ENCODE measurements around the gene UNC80.

Gene UNC80

DNA sequence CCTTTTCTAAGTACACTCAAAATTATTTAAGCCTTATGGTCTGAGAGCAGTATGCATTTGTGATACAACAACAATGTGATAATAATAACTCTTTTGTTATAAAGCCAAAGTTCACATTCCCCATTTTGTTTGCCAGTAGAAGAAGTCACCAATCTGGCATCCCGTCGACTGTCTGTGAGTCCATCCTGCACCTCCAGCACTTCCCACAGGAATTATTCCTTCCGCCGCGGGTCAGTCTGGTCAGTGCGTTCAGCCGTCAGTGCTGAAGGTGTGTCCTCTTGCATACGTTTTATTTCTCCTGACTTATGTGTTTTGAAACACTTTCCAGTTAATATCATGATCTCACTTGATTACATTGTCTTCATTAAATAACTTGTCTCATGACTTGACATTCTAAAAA lies 150.5 kb downstream of the UNC80 start:
- DNase-seq, result no peak

DNA sequence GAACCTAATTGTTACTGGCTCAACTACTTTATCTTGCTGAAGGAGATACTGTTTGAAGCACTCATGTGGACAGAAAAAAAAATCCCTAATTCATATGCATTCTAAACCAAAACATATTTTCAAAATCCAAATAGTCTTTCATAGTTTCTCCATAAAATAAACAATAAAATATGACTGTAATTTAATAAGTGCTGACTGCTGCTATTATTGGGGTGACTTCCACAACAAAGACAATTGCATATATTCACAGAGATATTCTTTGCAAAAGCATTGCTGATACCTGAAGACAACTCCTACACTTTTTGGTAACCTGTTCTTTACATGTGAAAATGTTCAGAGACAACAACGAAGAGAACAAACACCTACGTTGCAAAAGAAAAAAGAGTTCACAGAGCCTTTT lies 157.7 kb downstream of the UNC80 start:
- DNase-seq, result no peak

DNA sequence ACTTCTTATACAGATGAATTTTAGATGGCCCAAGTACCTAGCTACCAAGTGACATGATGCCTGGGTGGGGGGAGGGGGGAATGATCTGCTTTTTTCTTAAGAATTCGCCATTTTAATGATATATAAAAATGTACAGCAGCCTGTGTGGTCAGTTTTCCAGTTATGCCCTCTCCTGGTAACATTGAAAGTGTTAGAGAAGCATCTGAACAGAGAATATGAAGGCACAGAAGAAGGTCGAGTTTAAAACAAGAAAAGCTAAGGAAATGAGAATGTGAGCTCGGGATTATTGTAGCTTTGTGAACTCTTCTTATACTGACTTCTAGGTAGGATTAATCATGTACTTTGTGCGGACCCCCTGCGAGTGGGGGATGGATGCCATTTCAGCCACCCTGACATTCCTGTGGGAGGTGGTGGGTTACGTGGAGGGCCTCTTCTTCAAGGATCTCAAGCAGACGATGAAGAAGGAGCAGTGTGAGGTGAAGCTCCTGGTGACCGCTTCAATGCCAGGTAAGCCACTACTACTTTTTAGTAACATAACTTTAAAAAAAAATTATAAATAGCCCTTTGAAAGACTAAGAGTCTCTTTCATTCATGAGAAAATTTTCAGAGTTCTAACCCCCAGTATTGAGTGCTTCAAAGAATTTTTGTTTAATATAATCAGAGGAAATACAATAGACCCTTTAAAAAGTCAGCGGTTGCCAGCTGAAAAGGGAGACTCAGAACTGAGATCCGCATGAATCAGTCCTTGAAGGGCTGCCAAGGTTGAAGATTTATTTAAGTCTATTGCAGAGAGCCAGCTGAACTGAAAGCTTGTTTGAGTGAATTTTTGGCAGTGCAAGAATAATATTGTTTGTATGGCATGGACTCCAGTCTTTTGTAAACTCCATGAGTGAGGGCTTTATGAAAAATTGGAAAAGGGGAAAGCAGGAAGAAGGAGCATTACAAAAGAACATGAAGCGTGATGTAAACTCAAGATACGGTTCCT lies 162.2 kb downstream of the UNC80 start:
- no peak for DNase-seq

DNA sequence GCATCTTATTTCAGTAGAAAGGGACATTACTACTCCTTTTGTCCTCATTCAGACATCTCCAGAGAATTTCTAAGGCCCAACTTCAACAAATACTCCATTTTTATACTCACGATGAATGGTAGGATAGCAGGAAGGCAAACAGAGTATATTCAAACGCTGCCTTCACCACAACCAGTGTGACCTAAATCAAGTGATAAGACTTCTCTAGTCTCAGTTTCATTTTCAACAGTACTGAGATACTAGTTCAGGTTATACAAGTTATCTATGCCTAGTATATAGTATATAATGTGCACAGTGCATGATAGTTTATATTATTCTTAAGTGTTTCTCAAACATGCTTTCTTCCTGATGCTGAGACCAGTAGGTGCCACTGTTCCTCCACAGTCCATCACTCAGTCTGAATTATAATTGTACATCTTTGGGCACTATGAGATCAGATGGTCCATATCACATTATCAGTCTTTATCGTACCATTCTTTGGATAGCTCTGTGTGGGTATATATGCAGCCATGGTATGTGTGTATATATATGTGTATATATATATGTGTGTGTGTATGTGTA lies 164.6 kb downstream of the UNC80 start:
- no peak for DNase-seq

DNA sequence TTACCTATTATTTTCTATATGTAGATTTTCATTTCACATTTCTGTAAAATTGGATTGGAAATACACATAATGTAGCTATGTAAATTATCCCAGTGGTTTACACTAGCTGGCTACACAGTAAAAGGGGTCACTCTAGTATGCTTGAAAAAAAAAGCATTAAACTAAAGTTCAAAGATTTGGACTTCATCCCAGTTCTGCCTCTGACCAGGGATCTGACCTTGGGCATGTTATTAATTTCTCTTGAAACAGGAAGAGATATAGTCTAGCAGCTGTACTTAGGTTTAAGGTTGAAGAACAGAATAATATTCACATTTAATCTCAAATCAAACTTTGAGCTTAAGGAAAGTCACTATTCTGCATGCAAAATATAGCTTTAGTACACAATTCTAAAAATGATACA lies 166.3 kb downstream of the UNC80 start:
- no peak for DNase-seq

DNA sequence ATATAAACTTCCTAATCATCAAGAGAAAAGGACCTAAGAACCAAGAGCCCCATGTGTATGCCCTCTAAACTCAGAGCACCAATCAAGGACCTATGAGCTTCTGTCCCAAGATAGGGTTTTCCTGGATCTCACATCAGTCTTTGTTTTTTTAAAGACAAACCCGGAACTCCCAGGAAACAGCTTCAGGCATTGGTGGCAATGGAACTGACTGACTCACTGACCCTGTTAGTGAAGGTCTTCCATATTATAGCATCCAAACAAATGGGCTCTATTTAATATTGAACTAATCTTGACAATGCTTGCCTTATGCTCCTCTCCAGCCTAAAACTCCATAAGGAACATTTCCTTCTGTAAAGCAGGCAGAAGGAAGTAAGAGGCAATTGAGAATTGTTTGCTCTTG lies 167.3 kb downstream of the UNC80 start:
- no peak for DNase-seq

DNA sequence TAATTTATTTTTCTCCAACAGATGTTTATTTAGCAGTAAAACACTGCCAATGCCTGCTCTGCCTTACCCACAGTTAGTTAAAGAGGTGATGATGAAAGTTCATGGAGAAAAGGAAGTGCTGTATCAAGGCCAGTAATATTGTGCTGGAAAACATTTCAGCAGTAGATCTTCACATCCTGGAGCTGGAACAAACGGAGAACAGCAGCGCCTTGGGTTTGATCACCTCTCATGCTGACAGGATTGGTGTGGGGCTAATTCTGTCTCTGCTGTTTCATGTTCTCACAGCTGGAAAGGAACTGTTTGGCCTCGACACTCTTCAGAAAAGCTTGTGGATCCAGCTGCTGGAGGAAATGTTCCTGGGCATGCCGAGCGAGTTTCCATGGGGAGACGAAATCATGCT lies 169.3 kb downstream of the UNC80 start:
- no peak for DNase-seq

DNA sequence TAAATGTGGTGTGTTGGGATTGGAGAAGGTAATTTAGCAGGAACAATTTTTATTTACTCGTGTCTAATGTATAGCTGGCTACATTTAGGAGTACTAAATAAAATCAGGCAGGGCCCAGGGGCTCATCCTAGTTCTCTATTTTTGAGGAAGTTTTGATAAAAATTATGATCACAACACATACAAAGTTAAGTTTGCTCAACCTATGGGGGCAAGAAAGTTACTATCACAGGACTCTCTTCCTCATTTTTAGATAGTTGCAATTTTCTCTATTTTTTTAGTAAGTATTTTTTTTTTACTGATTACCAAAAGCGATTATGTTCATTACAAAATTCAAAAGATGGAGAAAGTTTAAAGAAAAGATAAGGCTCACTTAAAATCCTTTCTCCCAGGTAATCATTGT lies 170.8 kb downstream of the UNC80 start:
- DNase-seq, result no peak

DNA sequence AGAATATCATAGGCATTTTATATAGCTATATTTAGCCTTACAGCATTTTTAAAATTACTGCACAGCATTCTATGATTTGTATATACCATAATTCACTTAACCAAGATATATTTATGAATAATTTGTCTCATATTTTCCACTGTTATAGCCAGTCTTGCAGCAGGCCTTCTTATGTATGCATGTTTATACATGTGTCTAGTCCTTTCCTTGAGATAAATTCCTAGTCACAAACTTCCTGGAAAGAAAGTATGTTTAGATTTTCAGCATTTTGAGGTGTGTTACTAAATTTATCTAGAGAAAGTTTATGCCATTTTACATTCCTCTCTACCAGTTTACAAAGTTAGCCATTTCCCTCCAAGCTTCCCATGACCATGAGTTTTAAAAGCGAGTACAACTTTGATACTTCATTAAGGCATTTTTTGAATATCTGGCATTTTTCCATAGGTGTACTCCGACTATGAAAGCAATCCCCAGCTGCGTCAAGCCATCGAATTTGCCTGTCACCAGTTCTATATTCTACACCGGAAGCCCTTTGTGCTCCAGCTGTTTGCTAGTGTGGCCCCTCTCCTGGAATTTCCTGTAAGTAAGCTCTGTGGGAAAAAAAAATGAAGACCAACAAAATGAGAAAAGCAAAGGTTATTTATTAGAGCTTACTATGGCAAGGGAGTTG lies 171.4 kb downstream of the UNC80 start:
- DNase-seq, result no peak

DNA sequence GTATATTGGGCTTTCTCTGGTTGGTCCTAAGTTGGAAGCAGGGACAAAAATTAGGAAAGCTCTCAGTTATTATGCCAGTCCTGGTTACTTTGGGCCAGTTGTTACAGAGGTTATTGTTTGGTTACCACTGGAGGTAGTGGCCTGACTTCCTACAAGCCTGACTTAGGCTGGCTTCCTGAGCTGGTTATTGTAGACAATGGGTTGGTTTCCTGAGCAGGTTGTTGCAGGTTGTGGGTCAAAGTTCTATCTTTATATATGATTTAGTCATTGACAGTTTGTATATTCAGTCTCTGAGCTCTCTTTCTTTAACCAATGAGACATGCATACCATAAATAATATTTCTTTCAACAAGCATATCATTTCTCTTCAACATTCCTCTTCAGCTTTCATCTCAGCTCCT lies 172.1 kb downstream of the UNC80 start:
- DNase-seq, result no peak

DNA sequence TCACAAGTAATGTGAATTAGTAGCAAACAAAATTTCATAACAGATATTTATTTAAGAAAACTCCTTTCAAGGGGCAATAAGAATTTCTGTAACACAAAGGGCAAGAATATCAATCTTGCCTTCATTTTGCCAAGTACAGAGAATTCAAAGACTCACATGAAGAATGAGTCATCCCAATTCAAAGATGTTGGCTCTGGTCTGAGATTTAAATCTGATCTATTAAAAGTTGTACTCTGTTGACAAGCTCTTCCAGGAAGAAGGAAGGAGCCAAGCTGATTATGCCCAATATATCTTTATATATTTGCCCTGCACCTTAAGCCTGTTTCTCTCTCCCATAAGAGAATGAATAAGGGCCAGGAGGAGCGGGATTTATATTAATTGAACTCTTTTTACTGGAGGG lies 174.9 kb downstream of the UNC80 start:
- no peak for DNase-seq

DNA sequence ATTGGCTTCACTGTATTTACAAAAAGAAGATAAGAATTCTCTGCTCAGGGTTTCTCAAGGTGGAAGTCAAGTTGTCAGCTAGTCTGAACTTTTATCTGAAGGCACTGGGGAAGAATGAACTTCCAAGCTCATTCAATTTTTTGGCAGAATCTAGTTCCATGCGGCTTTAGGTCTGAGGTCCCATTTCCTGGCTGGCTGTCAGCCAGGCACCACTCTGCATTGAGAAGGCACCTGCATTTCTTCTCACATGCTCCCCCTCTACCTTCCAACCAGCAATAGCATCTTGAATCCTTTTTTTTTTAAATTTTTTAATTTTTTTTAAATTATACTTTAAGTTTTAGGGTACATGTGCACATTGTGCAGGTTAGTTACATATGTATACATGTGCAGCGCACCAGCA lies 184.6 kb downstream of the UNC80 start:
- no peak for DNase-seq

DNA sequence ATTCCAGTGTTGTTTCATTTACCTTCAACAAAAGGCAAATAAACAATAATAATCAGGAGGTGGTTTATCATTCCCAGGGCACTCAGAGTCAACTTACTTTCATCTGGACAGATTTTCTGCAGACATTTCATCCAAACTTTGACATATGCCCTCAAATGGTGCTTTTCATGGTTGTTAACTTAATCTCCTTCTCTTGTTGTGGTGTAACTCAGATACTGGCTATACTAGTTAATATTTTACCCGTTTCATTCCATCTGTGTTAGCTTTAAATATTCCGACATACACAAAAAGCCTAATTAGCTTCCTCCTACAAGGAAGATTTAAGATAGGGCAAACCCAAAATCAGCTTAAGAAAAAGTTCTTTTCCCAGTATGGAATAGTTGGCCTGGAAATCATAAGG lies 186.4 kb downstream of the UNC80 start:
- no peak for DNase-seq

DNA sequence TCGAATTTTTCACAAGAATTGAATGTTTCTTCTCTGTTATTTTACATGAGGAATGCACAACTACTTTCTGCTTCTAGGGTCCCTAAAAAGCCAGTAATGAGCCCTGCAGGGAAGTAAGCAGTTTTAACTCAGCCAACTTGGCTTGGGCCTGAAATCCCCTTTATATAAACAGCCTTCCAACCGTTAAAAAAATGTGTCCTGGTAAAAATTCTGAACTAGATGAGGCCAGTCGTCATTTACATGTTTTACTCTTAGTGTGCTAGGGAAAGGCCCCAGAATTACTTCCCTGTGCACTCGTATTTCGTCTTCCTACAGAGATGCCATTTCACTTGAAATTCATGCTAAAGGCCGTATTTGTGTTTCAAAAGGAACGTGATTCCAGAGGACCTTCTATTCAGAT lies 188.4 kb downstream of the UNC80 start:
- no peak for DNase-seq

DNA sequence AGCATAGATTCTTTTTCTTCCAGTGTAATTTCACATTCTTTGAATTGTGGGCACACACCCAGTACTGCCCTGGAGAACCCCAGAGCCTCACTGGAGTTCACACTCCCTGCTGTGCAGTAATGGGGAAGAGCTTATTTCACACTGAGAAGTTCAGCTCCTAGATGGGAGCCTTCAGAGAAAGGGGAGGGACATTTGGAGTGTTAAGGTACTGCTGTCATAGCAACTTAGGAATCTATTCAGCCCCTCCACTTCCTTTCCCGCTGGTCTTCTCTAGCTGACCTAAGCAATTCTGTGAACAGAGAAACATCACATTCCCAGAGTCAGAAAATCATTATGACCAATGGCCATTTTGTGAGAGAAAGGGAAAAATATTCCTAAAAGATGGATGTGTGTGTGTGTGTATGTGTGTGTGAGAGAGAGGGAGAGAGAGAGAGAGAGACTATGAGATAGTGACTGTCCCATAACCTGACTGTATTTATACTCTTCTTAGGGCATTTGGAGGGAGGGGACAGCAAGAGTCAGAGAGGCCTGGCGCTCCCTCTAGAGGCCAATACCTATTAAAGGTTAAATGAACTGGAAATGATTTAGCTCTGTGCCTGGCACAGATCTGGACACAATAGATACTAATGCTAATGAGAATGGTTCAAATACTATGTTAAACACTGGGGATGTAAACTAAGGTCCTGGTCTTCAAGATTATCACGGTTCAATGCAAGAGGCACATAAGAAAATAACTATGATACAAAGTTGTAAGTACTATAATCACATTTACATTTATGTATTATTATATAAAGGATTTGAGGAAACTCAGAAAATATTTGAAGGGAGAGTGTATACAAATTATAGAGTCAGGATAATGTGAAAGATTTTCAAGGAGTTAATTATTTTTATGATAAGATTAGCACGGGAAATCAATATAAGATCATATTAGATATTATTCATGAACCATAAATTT lies 189.3 kb downstream of the UNC80 start:
- peak; percentile 45 for DNase-seq

DNA sequence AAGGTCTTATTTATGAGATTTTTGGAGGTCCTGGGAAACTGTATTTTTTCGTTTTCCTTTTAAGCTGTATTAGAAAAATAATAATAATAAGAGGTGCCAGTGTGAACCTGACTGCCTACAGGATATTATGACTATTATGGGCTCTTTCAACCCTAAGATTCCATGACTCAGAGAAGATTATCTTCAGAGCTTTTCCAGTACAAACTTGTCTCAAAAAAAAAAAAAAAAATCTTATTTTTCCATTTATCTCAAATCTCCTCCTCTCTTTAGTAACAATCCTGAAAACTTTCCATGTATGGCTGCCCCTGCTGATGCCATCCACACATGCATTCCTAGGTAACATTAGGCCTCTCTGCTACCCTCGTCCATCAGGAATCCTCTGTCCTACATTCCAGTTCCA lies 194.1 kb downstream of the UNC80 start:
- DNase-seq, result no peak

DNA sequence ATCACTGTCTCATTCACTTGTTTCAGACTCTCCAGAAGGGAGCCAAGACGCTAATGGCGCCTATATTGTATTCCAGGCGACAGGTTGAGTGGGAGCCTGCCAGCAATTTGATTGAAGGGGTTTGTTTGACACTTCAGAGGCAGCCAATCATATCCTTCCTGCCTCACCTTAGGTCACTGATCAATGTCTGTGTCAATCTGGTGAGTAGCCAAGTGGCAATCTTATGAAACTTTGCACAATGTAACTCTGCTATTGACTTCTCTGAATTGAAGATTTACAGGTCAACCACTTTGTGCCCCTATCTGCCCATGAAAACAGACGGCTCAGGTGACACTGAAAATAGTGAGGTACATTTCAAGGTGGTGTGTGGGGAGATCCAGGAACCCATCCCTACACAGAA lies 198.1 kb downstream of the UNC80 start:
- no peak for DNase-seq

DNA sequence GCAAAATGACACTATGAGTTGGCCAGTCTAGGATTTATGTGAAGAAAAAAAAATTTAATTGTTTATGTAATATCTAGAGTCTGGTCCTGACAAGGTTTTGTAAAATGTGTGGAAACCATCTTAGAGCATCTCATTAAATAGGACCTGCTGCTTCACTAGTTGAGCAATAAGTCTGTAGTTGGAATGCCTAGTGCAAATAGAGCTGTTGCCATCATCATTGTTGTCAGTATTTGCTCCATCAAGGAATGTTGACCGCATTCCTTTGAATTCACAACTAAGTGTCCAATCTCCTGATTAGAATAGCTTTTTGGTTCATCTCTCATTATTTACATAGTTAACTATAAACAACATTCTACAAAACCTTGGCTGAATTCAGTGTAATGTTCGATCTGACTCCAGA lies 198.6 kb downstream of the UNC80 start:
- DNase-seq, result no peak

DNA sequence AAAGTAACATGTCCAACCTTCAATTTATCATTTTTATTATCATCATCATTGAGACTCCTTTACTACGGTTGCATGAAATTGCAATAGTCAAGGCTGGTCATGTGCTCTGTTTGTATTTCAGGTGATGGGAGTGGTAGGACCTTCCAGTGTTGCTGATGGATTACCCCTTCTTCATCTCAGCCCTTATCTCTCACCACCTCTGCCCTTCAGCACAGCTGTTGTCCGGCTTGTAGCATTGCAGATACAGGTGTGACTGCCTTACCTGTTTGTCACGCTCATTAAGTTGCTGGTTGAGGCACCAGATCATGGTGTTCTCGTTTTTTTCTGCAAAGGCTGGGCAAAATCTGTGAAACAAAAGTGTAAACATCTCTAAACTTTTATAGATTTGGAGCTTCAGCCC lies 199.1 kb downstream of the UNC80 start:
- no peak for DNase-seq

DNA sequence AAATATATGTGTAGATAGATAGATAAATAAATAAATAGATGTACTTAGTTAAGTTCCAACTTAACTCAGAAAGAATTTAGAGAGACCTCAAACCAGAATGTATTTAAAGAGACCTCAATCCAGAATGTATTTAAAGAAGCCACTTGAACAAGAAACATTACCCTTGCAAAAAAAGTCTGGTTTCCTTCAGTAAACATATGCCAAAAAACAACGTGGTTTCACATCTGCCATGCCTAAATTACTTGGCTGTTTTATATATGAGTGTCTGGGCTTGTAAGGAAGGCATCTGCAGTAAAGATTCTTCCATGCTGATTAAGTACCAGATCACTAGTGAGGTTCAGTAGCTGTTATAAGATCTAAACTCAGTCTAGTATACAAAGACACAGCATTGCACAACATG lies 201.7 kb downstream of the UNC80 start:
- no peak for DNase-seq

DNA sequence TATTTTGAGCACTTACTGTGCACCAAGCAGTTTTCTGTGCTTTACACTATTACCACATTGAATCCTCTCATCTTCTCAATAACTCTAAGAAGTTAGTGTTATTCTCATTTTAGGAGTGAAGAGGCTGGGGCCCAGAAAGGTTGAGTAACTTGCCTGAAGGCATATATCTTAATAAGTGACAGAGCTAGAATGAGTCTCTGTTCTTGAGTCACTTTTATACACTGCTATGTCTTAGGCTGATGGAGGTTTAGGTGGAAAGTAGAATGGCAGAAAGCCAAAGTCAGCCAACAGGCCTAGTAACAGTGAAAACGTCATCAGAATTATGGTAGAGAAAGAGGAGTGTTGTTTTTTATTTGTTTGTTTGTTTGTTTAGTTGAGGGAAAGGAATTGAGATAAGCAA lies 202.9 kb downstream of the UNC80 start:
- DNase-seq, result no peak

DNA sequence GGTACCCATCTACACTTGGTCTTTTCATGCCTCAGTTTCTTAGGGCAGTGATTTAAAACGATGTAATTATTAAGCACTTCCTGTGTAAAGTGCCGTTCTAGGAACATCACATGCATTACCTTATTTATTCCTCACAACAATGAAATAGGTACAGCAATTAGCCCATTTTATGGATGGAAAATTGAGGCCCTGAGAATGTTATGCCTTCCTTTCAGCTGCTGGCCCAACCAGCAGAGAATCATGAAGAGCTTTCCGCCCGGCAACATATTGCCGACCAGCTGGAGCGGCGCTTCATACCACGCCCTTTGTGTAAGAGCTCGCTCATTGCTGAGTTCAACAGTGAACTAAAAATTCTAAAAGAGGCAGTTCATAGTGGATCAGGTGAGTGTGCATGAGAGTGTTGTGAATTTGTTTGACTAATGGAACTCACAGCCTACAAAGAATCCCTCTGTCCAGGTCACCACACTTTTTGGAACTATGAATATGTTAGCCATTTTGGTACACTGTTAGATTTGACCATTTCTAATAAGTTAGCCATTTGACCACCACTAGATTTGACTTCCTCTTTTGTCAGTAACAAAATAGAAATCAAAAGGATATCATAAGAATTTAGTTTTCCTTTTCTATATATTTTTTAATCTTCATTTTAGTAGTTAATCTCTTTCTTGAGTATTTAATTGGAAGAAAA lies 205.2 kb downstream of the UNC80 start:
- no peak for DNase-seq
